SK-N-SH (cell line): ENCODE results near the gene FAIM2. TPM values are rescaled to one million over a fixed set of nuclear protein-coding genes. Genes with fewer than 3 reads are reported as not detected.

Source experiments
- CTCF ChIA-PET: fragments of 300-600, 350-600 bp; formaldehyde crosslinking; extraction: SDS; loops from one replicate; lab custom pipeline; 2021; lab: Yijun Ruan, JAX
- POLR2A ChIA-PET: fragments of 350-600 bp; sonication (Branson Sonifier 250); formaldehyde crosslinking; extraction: SDS; loops from one replicate; lab custom pipeline; 2020; ENCODE audit warnings: antibody characterized with exemption, inconsistent platforms; lab: Yijun Ruan, JAX
- DNase-seq: peaks from one replicate; pipeline ENCODE4 v3.0.0; 2012
- H2AFZ ChIP-seq: fragments of 200-600 bp; sonication (generic); 2 replicates; pipeline ENCODE4 v1.8.1; 2016; ENCODE audit warnings: antibody characterized with exemption, mild to moderate bottlenecking, low read depth
- H3F3A ChIP-seq: fragments of 200-600 bp; sonication (generic); replicated peaks from 2 replicates; pipeline ENCODE3; 2016; ENCODE audit warnings: antibody characterized with exemption, mild to moderate bottlenecking; ENCODE audit not compliant: insufficient read depth
- H3K27ac ChIP-seq, 2 experiments: fragments of 200-500 bp in 1 of 2; fragments of 200-600 bp in 1 of 2; sonication (Bioruptor generic) in 1 of 2; sonication (generic), shearing (Covaris generic) in 1 of 2; 2 replicates each; pipeline versions ENCODE4 v1.5.1 to v1.6.1; 2014 to 2016; ENCODE audit warnings: low read depth in 2 of 2, inconsistent platforms in 1 of 2, low read length in 1 of 2, mild to moderate bottlenecking in 1 of 2, mixed read lengths in 1 of 2
- H3K27me3 ChIP-seq: fragments of 200-600 bp; sonication (generic), shearing (Covaris generic); 2 replicates; pipeline ENCODE4 v1.6.1; 2016; ENCODE audit warnings: mixed run types; ENCODE audit not compliant: insufficient read depth
- H3K36me3 ChIP-seq, 2 experiments: fragments of 200-500 bp in 1 of 2; fragments of 200-600 bp in 1 of 2; sonication (Bioruptor generic) in 1 of 2; sonication (generic) in 1 of 2; replicated peaks in 1 of 2; 2 replicates each; pipeline versions ENCODE3 to v1.5.1; 2014 to 2016; ENCODE audit warnings: low read length in 1 of 2, mild to moderate bottlenecking in 1 of 2; ENCODE audit not compliant: insufficient read depth in 2 of 2, control insufficient read depth in 1 of 2
- H3K4me1 ChIP-seq, 2 experiments: fragments of 200-500 bp in 1 of 2; fragments of 200-600 bp in 1 of 2; sonication (Bioruptor generic) in 1 of 2; sonication (generic), shearing (Covaris generic) in 1 of 2; 2 replicates each; pipeline versions ENCODE4 v1.5.1 to v1.6.1; 2014 to 2016; ENCODE audit warnings: low read depth in 1 of 2, low read length in 1 of 2, mixed run types in 1 of 2; ENCODE audit not compliant: insufficient read depth in 2 of 2, control insufficient read depth in 1 of 2
- H3K4me2 ChIP-seq: fragments of 200-600 bp; sonication (generic), shearing (Covaris generic); 2 replicates; pipeline ENCODE4 v1.6.1; 2017; ENCODE audit warnings: mixed run types
- H3K4me3 ChIP-seq, 2 experiments: fragments of 200-500 bp in 1 of 2; fragments of 200-600 bp in 1 of 2; sonication (Bioruptor generic) in 1 of 2; sonication (generic), shearing (Covaris generic) in 1 of 2; 2 replicates each; pipeline versions ENCODE4 v1.5.1 to v1.8.1; 2014 to 2016; ENCODE audit warnings: low read depth in 2 of 2, inconsistent platforms in 1 of 2, low read length in 1 of 2, mild to moderate bottlenecking in 1 of 2, mixed read lengths in 1 of 2, moderate library complexity in 1 of 2
- H3K79me2 ChIP-seq: fragments of 200-600 bp; sonication (generic); 2 replicates; pipeline ENCODE4 v1.8.1; 2017; ENCODE audit warnings: mild to moderate bottlenecking; ENCODE audit not compliant: insufficient read depth
- H3K9ac ChIP-seq: fragments of 200-600 bp; sonication (generic); 2 replicates; pipeline ENCODE4 v1.6.1; 2017; ENCODE audit warnings: mixed run types
- H3K9me2 ChIP-seq: fragments of 200-600 bp; sonication (generic); 2 replicates; pipeline ENCODE4 v1.6.1; 2017; ENCODE audit warnings: mixed run types
- H3K9me3 ChIP-seq: fragments of 200-600 bp; sonication (generic); 2 replicates; pipeline ENCODE4 v1.6.1; 2017; ENCODE audit warnings: mixed run types, mild to moderate bottlenecking, moderate library complexity
- H4K20me1 ChIP-seq: fragments of 200-600 bp; sonication (generic); 2 replicates; pipeline ENCODE4 v1.6.1; 2017; ENCODE audit warnings: mild to moderate bottlenecking, mixed run types; ENCODE audit not compliant: insufficient read depth
- EP300 ChIP-seq, 2 experiments: IDR thresholded peaks; 2 replicates each; pipeline versions ENCODE4 v1.4.0 to v1.6.1; 2012; ENCODE audit warnings: borderline replicate concordance in 1 of 2, low read depth in 1 of 2, low read length in 1 of 2
- EZH2phosphoT487 ChIP-seq: fragments of 200-600 bp; sonication (generic); IDR thresholded peaks from 2 replicates; pipeline ENCODE4 v1.6.1; 2017; ENCODE audit warnings: low read depth, mixed run types, mild to moderate bottlenecking, antibody characterized with exemption, moderate library complexity, borderline replicate concordance
- FOXJ3 ChIP-seq: sonication (generic); formaldehyde crosslinking; IDR thresholded peaks from 2 replicates; pipeline ENCODE4 v1.5.1; 2020; ENCODE audit warnings: mild to moderate bottlenecking, missing genetic modification reagents
- MXI1 ChIP-seq: IDR thresholded peaks from 2 replicates; pipeline ENCODE4 v1.6.1; 2012; ENCODE audit warnings: mild to moderate bottlenecking, low read depth, low read length, improper control_type of control experiment
- NRF1 ChIP-seq: IDR thresholded peaks from 2 replicates; pipeline ENCODE4 v1.6.1; 2012; ENCODE audit warnings: low read depth, mild to moderate bottlenecking, low read length
- POLR2AphosphoS5 ChIP-seq: IDR thresholded peaks from 2 replicates; pipeline ENCODE4 v1.6.1; 2012; ENCODE audit warnings: low read depth, low read length
- RFX5 ChIP-seq: IDR thresholded peaks from 2 replicates; pipeline ENCODE4 v1.6.1; 2012; ENCODE audit warnings: mild to moderate bottlenecking, improper control_type of control experiment, low read length
- SMC3 ChIP-seq: IDR thresholded peaks from 2 replicates; pipeline ENCODE4 v1.6.1; 2012; ENCODE audit warnings: low read depth, low read length, improper control_type of control experiment
- TEAD4 ChIP-seq: IDR thresholded peaks from 2 replicates; pipeline ENCODE4 v1.4.0; 2012; ENCODE audit warnings: mild to moderate bottlenecking, borderline replicate concordance; ENCODE audit not compliant: insufficient read depth
- WGBS: methylation state at CpG from one replicate; pipeline ENCODE4 v1.1.6; 2017; ENCODE audit warnings: low lambda C conversion rate; 5-methylcytosine and 5-hydroxymethylcytosine counted together
- polyA plus RNA-seq, 3 experiments: library from polyadenylated mRNA; depleted of rRNA; stranded (reverse); fragments of >200 nt; gene quantifications; 2 replicates each; pipeline ENCODE4 v1.2.3, GENCODE V29; 2012
- TF ChIP-seq, protein P1 (sequence below): fragments of 150-350 bp; IDR thresholded peaks from 2 replicates; pipeline ENCODE4 v1.6.1; 2016; ENCODE audit warnings: mild to moderate bottlenecking, low read depth, low read length
- TF ChIP-seq, protein P2 (sequence below): fragments of 200-600 bp; sonication (generic); IDR thresholded peaks from 2 replicates; pipeline ENCODE4 v1.6.1; 2017; ENCODE audit warnings: antibody characterized with exemption, mild to moderate bottlenecking, moderate library complexity
- TF ChIP-seq, protein P3 (sequence below): IDR thresholded peaks from 2 replicates; pipeline ENCODE4 v1.4.0; 2012; ENCODE audit warnings: low read depth, borderline replicate concordance
- TF ChIP-seq, protein P4 (sequence below): IDR thresholded peaks from 2 replicates; pipeline ENCODE4 v1.4.0; 2012; ENCODE audit warnings: low read depth, borderline replicate concordance
- TF ChIP-seq, protein P5 (sequence below): IDR thresholded peaks from 2 replicates; pipeline ENCODE4 v1.4.0; 2012; ENCODE audit warnings: low read depth

Gene FAIM2
- polyA plus RNA-seq, 1 of the 3 experiments (the other 2 are of a cell fraction), result 11.3 TPM

DNA sequence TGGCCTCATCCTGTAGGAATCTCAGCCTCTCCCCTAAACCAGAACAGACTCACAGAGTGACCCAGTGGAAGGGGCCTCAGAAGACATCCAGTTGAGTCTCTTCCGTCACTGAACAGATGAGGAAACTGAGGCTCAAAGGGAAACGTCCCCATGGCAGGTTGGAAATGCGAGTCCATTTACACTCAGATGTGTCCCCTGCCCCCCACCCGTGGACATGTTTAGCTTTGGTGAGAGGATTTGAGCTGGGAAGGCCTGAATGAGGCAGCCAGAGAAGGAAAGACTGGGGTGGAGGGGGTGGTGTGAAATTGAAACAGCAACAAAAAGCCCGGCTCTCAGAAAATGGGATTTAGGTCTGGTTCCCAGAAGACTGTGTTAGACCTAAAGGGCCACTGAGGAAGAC lies 1.7 kb downstream of the FAIM2 start:
- Histone ChIP-seq H3K9me3 (no peaks in the 10 kb centered on the region), H3K4me2 (no peak overlapping the region), H3K4me1 (peaks cover 0 to 22% of the 10 kb centered on the region in 2 experiments; a peak in 1 of 4 replicates), H3F3A (no peaks in the 10 kb centered on the region), H3K27me3 (no peaks in the 10 kb centered on the region), H4K20me1 (no peaks in the 10 kb centered on the region), H3K79me2 (no peaks in the 10 kb centered on the region), H3K27ac (no peak overlapping the region), H2AFZ (no peak overlapping the region), H3K36me3 (no peaks in the 10 kb centered on the region), H3K9me2 (no peaks in the 10 kb centered on the region), H3K9ac (no peak overlapping the region), H3K4me3 (no peak overlapping the region)
- CTCF ChIA-PET, result interaction anchor here (0.6 to 1.7 kb wide), 5 partner anchors 29 to 880 kb away, joined by 3 to 5 read pairs (median 4); no protein-coding TSS in a partner anchor
- WGBS, result 88% methylated on average over 5 of the region's 5 CpGs
- TF ChIP-seq MXI1 (no peak), TEAD4 (no peak), NRF1 (no peak), EP300 (IDR thresholded peaks at IDR 0.05; ENCODE audit: borderline replicate concordance in 1 of 2, low read depth in 1 of 2, low read length in 1 of 2) (no peak), FOXJ3 (CRISPR knock-in tag) (no peak), SMC3 (no peak), RFX5 (no peak), POLR2AphosphoS5 (no peak), EZH2phosphoT487 (no peak)
- TF ChIP-seq, protein P1, sequence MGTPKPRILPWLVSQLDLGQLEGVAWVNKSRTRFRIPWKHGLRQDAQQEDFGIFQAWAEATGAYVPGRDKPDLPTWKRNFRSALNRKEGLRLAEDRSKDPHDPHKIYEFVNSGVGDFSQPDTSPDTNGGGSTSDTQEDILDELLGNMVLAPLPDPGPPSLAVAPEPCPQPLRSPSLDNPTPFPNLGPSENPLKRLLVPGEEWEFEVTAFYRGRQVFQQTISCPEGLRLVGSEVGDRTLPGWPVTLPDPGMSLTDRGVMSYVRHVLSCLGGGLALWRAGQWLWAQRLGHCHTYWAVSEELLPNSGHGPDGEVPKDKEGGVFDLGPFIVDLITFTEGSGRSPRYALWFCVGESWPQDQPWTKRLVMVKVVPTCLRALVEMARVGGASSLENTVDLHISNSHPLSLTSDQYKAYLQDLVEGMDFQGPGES, result no peak
- TF ChIP-seq, protein P2, sequence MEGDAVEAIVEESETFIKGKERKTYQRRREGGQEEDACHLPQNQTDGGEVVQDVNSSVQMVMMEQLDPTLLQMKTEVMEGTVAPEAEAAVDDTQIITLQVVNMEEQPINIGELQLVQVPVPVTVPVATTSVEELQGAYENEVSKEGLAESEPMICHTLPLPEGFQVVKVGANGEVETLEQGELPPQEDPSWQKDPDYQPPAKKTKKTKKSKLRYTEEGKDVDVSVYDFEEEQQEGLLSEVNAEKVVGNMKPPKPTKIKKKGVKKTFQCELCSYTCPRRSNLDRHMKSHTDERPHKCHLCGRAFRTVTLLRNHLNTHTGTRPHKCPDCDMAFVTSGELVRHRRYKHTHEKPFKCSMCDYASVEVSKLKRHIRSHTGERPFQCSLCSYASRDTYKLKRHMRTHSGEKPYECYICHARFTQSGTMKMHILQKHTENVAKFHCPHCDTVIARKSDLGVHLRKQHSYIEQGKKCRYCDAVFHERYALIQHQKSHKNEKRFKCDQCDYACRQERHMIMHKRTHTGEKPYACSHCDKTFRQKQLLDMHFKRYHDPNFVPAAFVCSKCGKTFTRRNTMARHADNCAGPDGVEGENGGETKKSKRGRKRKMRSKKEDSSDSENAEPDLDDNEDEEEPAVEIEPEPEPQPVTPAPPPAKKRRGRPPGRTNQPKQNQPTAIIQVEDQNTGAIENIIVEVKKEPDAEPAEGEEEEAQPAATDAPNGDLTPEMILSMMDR, result no peak
- TF ChIP-seq, protein P3, sequence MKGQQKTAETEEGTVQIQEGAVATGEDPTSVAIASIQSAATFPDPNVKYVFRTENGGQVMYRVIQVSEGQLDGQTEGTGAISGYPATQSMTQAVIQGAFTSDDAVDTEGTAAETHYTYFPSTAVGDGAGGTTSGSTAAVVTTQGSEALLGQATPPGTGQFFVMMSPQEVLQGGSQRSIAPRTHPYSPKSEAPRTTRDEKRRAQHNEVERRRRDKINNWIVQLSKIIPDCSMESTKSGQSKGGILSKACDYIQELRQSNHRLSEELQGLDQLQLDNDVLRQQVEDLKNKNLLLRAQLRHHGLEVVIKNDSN, result no peak
- TF ChIP-seq, protein P4, sequence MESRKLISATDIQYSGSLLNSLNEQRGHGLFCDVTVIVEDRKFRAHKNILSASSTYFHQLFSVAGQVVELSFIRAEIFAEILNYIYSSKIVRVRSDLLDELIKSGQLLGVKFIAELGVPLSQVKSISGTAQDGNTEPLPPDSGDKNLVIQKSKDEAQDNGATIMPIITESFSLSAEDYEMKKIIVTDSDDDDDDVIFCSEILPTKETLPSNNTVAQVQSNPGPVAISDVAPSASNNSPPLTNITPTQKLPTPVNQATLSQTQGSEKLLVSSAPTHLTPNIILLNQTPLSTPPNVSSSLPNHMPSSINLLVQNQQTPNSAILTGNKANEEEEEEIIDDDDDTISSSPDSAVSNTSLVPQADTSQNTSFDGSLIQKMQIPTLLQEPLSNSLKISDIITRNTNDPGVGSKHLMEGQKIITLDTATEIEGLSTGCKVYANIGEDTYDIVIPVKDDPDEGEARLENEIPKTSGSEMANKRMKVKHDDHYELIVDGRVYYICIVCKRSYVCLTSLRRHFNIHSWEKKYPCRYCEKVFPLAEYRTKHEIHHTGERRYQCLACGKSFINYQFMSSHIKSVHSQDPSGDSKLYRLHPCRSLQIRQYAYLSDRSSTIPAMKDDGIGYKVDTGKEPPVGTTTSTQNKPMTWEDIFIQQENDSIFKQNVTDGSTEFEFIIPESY, result no peak
- TF ChIP-seq, protein P5, sequence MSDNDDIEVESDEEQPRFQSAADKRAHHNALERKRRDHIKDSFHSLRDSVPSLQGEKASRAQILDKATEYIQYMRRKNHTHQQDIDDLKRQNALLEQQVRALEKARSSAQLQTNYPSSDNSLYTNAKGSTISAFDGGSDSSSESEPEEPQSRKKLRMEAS, result no peak
- POLR2A ChIA-PET, result interaction anchor here (1.6 kb wide), 1 partner anchor 33 kb away, joined by 9 read pairs; no protein-coding TSS in a partner anchor
- no peak for DNase-seq
